ENCODE measurements around the gene RASSF8.

- TF ChIP-seq CTCF (IDR thresholded peaks at IDR 0.05; ENCODE audit: low read depth, low read length) (no peak), MYC (IDR thresholded peaks at IDR 0.05; ENCODE audit: low read depth, low read length) (no peak), POLR2A (IDR thresholded peaks at IDR 0.05; ENCODE audit: extremely low read depth, insufficient read length) (no peak)
- TF ChIP-seq, protein P1, sequence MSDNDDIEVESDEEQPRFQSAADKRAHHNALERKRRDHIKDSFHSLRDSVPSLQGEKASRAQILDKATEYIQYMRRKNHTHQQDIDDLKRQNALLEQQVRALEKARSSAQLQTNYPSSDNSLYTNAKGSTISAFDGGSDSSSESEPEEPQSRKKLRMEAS (IDR thresholded peaks at IDR 0.05; ENCODE audit: low read depth, low read length), result no peak
These were observed 51.1 kb downstream of the RASSF8 start for GRCh38 chr12:26009593-26009992.
